ENCODE data around the gene CGNL1.

The CGNL1 gene

GRCh38 chr15:57375827-57376695, at the start of gene CGNL1:
Gene CGNL1, plus strand, starts transcription at chr15:57376505. Its CDS starts 61,495 bp downstream, at chr15:57438000.
- DNase-seq (ENCODE audit: low read depth): no peak

- no peak for DNase-seq (ENCODE audit: low read depth)
These were observed 48.3 kb upstream of the CGNL1 start for GRCh38 chr15:57327985-57328471.

DNA sequence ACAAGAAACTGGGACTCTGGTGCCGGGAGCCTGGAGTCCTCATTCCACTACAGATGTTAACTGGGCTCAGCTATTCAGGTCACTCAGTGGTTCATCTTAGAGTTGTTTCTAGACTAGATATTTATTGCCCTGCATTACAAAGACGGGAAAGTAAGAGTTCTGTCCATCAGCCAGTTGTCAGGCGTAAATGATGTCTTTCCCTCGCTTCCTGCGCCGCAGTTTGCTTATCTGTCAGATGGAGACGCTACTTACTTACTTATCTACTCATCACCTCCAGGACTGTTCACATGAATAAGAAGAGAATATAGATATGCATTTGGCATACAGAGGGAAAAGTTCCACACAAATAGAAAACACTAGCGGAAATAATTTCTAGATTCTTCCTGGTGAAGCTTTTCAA, 47.8 kb upstream of the CGNL1 start:
- DNase-seq (ENCODE audit: low read depth): no peak

- no peak for DNase-seq (ENCODE audit: low read depth)
These were observed 47.4 kb upstream of the CGNL1 start for GRCh38 chr15:57328897-57329296.

DNA sequence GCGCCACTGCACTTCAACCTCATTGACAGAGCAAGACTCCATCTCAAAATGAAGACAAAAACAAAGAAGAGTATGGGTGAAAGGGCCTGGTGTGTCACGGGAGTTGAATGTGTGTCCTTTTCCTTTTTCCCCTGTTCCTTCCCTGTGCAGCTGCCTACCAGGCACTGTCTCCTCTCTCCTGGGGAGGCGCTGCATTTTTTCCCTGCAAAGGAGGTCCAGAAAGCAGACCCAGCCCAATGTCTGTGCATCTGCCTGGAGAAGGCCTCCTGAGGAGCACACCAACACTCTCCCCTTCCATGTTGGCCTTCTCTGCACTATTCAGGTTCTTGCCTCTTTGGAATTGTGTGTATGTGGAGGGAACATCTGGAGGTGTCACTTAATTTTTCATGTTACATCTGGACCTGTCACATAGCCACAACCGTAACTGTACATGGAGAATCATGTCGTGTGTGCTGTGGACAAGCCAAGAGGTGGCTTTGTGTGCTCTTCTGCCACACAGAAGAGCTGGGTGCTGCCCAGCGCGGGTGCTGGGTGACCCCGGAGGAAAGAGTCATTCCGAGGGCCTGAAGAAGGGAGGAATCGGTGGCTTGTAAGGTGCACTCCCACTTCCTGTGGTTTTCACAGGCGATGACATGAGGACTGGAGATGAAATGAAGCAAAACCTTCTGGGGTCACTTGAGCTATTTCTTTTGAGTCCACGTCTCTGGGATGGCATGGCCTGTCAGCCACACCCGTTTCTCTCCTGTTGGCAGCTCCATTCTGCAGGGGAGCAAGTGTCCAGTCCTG, 46.5 kb upstream of the CGNL1 start:
- no peak for DNase-seq (ENCODE audit: low read depth)

DNA sequence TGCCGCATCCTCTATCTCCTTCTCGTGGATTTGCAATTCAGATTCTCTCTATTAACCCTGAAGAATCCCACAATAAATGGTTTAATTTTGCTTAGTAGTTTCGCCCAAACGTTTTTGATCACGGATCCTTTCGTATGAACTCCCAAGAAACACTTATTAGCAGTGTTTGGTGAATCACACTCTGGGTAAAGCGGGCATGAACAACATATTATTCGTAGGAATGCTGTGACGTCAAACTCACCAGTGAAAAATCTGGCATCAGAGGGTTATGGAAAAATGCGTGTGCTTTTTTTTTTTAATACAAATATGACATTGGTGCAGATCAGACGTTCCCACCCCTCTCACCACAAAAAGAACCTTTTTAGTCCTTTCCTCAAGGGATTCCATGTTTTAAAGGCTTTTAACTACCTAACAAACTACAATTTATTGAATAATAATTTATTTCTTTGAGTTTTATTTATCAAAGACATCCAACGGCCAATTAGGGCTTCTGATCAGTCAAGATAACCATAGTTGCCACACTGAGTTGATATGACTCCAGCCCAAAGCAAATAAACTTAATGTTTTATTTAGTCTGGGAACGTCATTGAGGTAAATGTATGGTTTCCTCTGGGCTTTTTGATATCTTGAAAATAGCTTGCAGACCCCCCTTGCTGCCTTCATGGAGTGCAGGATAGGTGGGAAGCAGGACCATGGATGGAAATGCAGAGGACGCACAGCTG, 45.5 kb upstream of the CGNL1 start:
- DNase-seq (ENCODE audit: low read depth): no peak

- DNase-seq (ENCODE audit: low read depth): no peak
These were observed 44.0 kb upstream of the CGNL1 start for GRCh38 chr15:57332326-57332725.

- DNase-seq (ENCODE audit: low read depth): no peak
These were observed 42.8 kb upstream of the CGNL1 start for GRCh38 chr15:57333487-57333886.

GRCh38 chr15:57334257-57334656, 42.0 kb upstream of the CGNL1 start:
- no peak for DNase-seq (ENCODE audit: low read depth)

GRCh38 chr15:57335293-57335715, 41.0 kb upstream of the CGNL1 start:
- no peak for DNase-seq (ENCODE audit: low read depth)

GRCh38 chr15:57335719-57336118, 40.6 kb upstream of the CGNL1 start:
- DNase-seq (ENCODE audit: low read depth): no peak

- DNase-seq (ENCODE audit: low read depth): no peak
These were observed 38.4 kb upstream of the CGNL1 start for GRCh38 chr15:57337868-57338411.

DNA sequence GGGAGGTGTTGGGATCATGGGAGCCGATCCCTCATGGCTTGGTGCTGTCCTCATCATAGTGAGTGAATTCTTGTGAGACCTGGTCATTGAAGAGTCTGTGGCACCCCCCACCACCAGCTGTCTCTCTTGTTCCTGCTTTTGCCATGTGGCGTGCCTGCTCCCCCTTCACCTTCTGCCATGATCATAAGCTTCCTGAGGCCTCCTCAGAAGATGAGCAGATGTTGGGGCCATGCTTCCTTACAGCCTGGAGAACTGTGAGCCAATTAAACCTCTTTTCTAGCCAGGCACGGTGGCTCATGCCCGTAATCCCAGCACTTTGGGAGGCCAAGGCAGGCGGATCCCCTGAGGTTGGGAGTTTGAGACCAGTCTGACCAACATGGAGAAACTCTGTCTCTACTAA, 37.0 kb upstream of the CGNL1 start:
- no peak for DNase-seq (ENCODE audit: low read depth)

GRCh38 chr15:57340682-57341259, 35.5 kb upstream of the CGNL1 start:
- DNase-seq (ENCODE audit: low read depth): no peak

- DNase-seq (ENCODE audit: low read depth): no peak
These were observed 33.3 kb upstream of the CGNL1 start for GRCh38 chr15:57343048-57343447.

GRCh38 chr15:57343498-57343897, 32.8 kb upstream of the CGNL1 start:
- no peak for DNase-seq (ENCODE audit: low read depth)

- no peak for DNase-seq (ENCODE audit: low read depth)
These were observed 32.0 kb upstream of the CGNL1 start for GRCh38 chr15:57344282-57344681.

DNA sequence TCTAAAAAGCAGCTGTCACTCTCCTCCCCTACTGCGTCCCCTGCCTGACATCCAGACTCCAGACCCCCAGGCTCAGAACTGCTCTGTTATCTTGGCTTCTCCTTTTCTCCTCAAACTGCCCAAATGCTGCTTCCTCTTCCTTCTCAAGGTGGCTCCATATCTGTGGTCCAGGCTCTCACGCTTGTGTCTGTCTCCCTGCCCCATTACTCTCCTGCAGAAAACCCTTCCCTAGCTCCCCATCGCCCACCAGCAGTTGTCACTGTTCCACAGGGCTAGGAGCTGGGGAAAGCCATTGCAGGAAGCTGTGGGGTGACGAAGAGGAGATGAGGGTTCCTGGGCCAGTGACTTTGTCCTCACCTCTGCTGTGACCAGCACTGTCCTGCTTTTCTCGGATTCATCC, 30.7 kb upstream of the CGNL1 start:
- DNase-seq (ENCODE audit: low read depth): no peak

- DNase-seq (ENCODE audit: low read depth): no peak
These were observed 28.2 kb upstream of the CGNL1 start for GRCh38 chr15:57348081-57348480.

DNA sequence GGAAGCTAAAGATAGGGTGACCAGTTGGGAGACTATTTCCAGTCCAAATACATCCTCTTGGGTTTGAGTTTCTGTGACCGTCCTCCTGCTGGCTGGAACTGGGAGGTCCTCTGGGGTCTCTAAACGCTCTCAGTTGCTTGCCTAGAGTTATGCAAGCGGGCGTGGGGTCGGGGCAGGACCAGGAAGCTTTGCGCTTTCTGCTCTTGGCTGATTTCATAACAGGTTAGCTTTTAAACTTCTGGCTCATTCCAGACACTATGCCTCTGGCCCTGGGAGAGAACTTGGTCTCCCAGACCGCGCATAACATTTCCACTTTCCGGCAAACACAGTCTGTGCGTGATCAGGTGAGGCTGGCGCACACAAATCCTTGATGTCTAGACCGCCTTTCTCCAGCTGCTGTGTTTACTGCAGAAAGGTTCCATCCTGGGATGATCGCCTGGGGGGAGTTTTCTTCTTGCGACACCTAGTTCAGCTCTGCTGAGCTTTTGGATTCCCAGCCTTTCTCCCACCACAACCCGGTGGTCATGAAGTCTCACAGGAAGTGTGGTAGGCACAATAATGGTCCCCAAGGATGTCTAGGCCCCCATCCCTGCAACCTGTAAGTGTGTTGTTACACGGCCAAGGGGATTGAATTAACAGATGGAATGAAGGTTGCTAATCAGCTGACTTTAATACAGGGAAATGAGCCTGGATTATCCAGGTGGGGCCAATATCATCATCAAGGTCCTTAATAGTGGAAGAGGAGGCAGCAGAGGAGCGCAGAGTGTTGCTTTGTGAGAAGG, 23.6 kb upstream of the CGNL1 start:
- DNase-seq (ENCODE audit: low read depth): no peak

DNA sequence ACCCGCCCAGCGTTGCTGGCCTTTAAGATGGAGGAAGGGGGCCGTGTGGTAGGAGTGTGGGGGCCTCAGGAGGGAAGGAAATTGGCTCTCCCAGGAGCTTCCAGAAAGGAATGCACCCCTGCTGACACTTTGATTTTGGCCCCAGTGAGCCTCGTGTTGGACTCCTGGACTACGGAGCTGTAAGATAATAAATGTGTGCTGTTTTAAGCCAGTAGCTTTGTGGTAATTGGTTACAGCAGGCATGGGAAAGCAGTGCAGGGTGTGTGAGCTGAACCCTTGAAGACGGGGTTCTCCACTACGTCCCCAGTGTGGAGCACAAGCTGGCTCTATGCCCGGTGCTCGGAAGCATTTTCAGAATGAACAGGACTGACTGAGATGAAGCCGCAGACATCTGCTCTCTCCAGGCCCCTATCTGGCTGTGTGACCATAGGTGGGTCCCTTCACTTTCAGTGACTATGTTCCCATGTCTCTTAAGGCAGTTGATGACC, 22.9 kb upstream of the CGNL1 start:
- no peak for DNase-seq (ENCODE audit: low read depth)
